KBM-7 (cell line): ENCODE data around the gene AP1S1.
"Not testable (repeated sequence)": the region's sequence is repeated elsewhere in the genome, so short reads cannot be mapped to it uniquely, and the experiment has no call there.

Experiments used
- DNase-seq: peaks from one replicate; pipeline ENCODE4 v3.0.0-alpha.2; 2015
- in situ Hi-C: fragments of 300-500 bp; cut with MboI; formaldehyde crosslinking; loops from 2 replicates; pipeline ENCODE4 v1.14.3; 2020; ENCODE audit warnings: low sequenced_read_pairs, low pct_unique_long_range_greater_than_20kb, mixed read lengths

AP1S1 gene

GRCh38 chr7:101153969-101154692 lies at the start of gene AP1S1:
Gene AP1S1, plus strand, starts transcription at chr7:101154476. Its CDS starts 39 bp downstream, at chr7:101154515.
- in situ Hi-C loops, result no loop called here
- peak; percentile 98 for DNase-seq

GRCh38 chr7:101104799-101105198 lies 49.5 kb upstream of the AP1S1 start:
- DNase-seq, result no peak
- in situ Hi-C loops, result no loop called here

- in situ Hi-C loops, result not testable (repeated sequence)
Measured at GRCh38 chr7:101105248-101105647, 49.0 kb upstream of the AP1S1 start.

GRCh38 chr7:101106386-101106785 lies 47.9 kb upstream of the AP1S1 start:
- in situ Hi-C loops, result no loop called here

More at GRCh38 chr7:101105248-101105647, 49.0 kb upstream of the AP1S1 start:
- DNase-seq, result not testable (repeated sequence)

GRCh38 chr7:101108330-101108857 lies 45.9 kb upstream of the AP1S1 start:
- peak; percentile 78 for DNase-seq
- in situ Hi-C loops, result no loop called here

More at GRCh38 chr7:101106386-101106785, 47.9 kb upstream of the AP1S1 start:
- no peak for DNase-seq

- no peak for DNase-seq
- in situ Hi-C loops, result no loop called here
Measured at GRCh38 chr7:101108961-101109360, 45.3 kb upstream of the AP1S1 start.

- no peak for DNase-seq
- in situ Hi-C loops, result no loop called here
Measured at GRCh38 chr7:101109368-101109767, 44.9 kb upstream of the AP1S1 start.

- no peak for DNase-seq
- in situ Hi-C loops, result no loop called here
Measured at GRCh38 chr7:101111261-101111660, 43.0 kb upstream of the AP1S1 start.

- no peak for DNase-seq
- in situ Hi-C loops, result no loop called here
Measured at GRCh38 chr7:101112233-101112632, 42.0 kb upstream of the AP1S1 start.

GRCh38 chr7:101113140-101113539 lies 41.1 kb upstream of the AP1S1 start:
- DNase-seq, in situ Hi-C loops: not testable (repeated sequence)

GRCh38 chr7:101113836-101114235 lies 40.4 kb upstream of the AP1S1 start:
- no peak for DNase-seq
- in situ Hi-C loops, result no loop called here

- in situ Hi-C loops, result no loop called here
- no peak for DNase-seq
Measured at GRCh38 chr7:101114492-101114891, 39.8 kb upstream of the AP1S1 start.

- no peak for DNase-seq
- in situ Hi-C loops, result no loop called here
Measured at GRCh38 chr7:101115215-101115614, 39.1 kb upstream of the AP1S1 start.

GRCh38 chr7:101116898-101117297 lies 37.4 kb upstream of the AP1S1 start:
- DNase-seq, result no peak

GRCh38 chr7:101118856-101119255 lies 35.4 kb upstream of the AP1S1 start:
- DNase-seq, result no peak
- in situ Hi-C loops, result no loop called here

More at GRCh38 chr7:101116898-101117297, 37.4 kb upstream of the AP1S1 start:
- in situ Hi-C loops, result no loop called here

- in situ Hi-C loops, result no loop called here
- no peak for DNase-seq
Measured at GRCh38 chr7:101119876-101120275, 34.4 kb upstream of the AP1S1 start.

GRCh38 chr7:101120315-101120714 lies 34.0 kb upstream of the AP1S1 start:
- in situ Hi-C loops, result no loop called here
- DNase-seq, result no peak

- DNase-seq, in situ Hi-C loops: not testable (repeated sequence)
Measured at GRCh38 chr7:101121631-101121990, 32.7 kb upstream of the AP1S1 start.

- in situ Hi-C loops, result no loop called here
- no peak for DNase-seq
Measured at GRCh38 chr7:101121991-101122932, 32.0 kb upstream of the AP1S1 start.
